Activated CD8-positive, alpha-beta memory T cell treated with anti-CD3 and anti-CD28 coated beads for 36 hours (primary cell): ENCODE data around the gene CBX2. TPM values are rescaled to one million over a fixed set of nuclear protein-coding genes. Genes with fewer than 3 reads are reported as not detected.

Experiments used
- CTCF ChIA-PET: fragments of 350-600 bp; sonication (Branson Sonifier 250); formaldehyde crosslinking; loops from one replicate; lab custom pipeline; 2021; ENCODE audit warnings: antibody characterized with exemption; lab: Charles Lee
- POLR2A ChIA-PET: fragments of 350-600 bp; sonication (Branson Sonifier 250); formaldehyde crosslinking; loops from one replicate; lab custom pipeline; 2021; ENCODE audit warnings: antibody characterized with exemption; lab: Charles Lee
- total RNA-seq, 2 experiments: library from RNA; stranded (reverse); gene quantifications; one replicate each; pipeline ENCODE4 v1.2.3, GENCODE V29; 2021

The CBX2 gene
- 1 to 10 TPM; 3.8 TPM for total RNA-seq

DNA sequence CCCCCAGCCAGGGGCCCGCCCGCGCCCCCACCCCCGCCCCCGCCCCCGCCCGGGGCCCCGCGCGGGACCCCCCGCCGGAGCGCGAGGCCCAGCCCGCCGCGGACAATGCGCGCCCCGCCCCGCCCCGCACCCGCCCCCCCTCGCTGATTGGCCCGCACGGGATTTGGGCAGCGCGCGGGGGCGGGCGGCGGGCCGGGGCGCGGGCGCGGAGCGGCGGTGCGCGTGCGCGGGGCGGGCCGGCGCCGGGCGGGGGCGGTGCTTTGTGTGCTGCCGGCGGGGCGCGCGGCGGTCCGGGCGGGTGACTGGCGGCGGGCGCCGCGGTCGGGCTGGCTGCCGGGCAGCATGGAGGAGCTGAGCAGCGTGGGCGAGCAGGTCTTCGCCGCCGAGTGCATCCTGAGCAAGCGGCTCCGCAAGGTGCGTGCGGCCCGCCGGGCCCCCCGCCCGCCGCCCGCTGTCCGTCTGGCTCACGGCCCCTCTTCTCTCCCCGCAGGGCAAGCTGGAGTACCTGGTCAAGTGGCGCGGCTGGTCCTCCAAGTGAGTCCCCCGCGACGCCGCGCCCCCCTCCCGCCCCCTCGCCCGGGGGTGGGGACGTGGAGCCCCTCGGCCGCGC, at the start of gene CBX2:
Gene CBX2 (plus strand): TSS at position 255 of the 610 bp plus-strand sequence. CDS start 88 bp downstream, at position 343.
- POLR2A ChIA-PET: interaction anchor here (1.0 kb wide), 1 partner anchor 19 kb away, joined by 3 read pairs; the partner anchor contains the start of gene CBX8
- CTCF ChIA-PET: interaction anchor here (0.8 to 1.1 kb wide), 3 partner anchors 13 to 230 kb away, joined by 3 read pairs; partner anchors contain the start of gene CBX8

DNA sequence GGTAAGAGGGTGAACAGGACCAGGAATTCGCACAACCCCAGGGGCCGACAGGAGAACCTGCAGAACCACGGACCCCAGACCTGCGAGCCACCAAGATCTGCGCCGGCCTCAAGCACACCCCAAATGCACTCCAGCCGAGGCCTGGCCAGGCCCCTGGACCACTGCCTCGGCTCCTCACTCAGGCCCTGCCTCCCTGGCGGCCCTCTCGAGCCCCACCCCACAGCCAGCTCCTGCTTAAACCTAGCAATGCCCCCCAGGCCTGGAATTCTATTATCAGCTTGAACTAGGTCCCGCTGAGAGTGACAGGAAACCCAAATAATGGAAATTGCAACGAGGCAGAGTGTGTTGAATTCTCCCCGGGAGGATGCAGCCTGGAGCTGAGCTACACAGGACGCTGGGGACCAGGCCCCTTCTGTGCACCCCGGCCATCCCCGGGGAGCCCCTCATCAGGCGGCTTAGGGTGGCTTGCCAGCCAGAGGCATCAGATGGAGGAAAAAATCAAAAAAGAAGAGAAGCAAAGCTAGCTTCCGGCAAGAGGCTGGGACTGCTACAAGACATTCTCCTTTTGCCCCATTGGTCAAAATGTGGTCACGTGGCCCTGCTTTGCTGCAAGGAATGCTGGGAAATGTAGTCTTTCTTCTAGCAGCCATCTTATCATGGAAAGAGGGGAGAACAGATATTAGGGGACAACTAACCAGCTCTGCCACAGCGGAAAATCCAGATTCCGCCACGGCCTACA, 49.6 kb upstream of the CBX2 start:
- CTCF ChIA-PET: interaction anchor here (1.0 to 1.2 kb wide), 2 partner anchors 13 to 19 kb away, joined by 3 to 4 read pairs; no protein-coding TSS in a partner anchor
- POLR2A ChIA-PET: no interaction called here

DNA sequence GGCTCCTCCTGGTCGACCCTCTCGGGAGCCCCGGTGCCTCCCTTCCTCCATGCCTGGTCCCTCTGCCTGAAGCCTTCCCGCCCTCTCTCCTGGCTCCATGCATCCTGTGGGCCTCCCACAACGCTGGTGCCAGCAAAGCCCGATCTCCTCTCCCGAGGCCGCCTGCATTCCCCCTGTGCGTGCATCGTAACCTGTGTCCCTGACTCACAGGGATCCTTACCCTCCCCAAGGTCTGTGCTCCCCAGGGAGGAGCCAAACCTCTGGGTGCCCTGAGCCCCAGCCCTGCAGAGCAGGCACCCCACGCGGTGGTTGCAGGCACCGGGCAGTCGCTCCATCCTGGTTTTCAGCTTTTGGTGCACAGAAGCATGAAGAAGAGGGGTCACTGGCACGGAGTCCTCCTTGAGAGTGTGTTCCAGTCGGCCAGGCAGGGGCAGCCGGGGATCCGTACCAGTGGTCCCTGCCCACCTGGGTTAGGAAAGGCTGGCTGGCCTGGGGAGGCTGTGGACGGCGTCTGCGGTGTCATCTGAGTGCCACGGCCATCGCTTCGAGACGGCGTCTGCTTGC, 49.0 kb upstream of the CBX2 start:
- POLR2A ChIA-PET: no interaction called here

DNA sequence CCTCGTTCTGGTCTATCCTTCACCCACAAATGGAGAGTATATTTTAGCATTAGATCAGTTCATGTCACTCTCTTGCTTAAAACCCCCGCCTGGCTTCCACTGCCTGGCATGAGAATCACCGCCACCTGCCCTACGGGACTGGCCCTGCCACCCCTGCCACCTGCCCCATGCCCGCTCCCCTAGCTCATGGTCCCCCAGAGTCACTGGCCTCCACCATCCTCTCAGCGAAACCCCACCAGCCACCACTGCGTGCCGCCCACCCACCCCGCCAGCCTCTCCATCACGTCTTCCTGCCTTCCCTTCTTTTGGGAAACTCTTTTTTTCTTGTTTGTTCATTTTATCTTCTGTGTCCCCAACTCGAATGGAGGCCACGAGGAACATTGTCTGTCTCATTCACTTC, 48.2 kb upstream of the CBX2 start:
- ChIA-PET CTCF (no interaction called here), POLR2A (no interaction called here)

More for the DNA sequence above, 49.0 kb upstream of the CBX2 start:
- CTCF ChIA-PET: interaction anchor here (1.2 kb wide), 1 partner anchor 20 kb away, joined by 4 read pairs; no protein-coding TSS in a partner anchor

DNA sequence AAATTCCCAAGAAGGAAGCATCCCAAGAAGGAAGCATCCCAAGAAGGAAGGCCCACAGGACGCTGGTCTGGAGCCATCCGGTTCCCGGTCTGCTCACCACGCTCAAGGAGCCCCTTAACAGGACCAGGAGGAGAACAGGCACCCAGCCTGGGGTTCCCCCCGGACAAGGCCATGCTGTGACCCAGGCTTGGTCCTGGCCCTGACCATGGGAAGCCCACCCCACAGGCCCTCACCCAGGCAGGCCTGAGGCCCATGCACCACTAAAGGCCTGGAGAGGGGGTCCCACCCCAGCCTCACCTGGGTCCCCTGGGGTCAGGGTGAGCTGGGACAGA, 47.5 kb upstream of the CBX2 start:
- CTCF ChIA-PET: no interaction called here
- POLR2A ChIA-PET: no interaction called here

DNA sequence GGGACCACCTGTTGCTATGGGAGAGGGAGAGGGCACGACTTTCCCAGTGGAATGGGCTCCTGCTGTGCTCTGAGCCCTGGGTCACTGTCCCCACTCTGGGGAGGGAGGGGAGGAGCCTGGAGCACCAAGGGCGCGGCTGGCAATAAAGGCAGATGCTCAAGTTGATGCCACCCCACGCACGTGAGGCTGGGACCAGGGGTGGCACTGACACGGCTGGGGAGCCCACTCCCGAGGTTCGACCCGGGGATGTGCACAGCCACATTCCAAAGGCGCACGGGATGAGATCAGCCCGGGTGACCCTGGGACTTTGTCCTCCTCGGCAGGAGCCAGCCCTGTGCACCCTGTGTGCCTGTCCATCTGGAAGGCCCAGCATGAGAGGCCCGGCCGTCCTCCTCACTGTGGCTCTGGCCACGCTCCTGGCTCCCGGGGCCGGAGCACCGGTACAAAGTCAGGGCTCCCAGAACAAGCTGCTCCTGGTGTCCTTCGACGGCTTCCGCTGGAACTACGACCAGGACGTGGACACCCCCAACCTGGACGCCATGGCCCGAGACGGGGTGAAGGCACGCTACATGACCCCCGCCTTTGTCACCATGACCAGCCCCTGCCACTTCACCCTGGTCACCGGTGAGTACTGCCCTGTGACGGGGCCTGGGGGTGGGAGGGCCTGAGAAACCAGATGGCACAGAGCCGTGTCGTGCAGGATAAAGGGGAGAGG, 47.0 kb upstream of the CBX2 start, which contains the start of gene ENPP7:
Gene ENPP7 (plus strand): TSS at position 175 of the 715 bp plus-strand sequence. CDS start 197 bp downstream, at position 372.
- POLR2A ChIA-PET: no interaction called here
- CTCF ChIA-PET: no interaction called here

DNA sequence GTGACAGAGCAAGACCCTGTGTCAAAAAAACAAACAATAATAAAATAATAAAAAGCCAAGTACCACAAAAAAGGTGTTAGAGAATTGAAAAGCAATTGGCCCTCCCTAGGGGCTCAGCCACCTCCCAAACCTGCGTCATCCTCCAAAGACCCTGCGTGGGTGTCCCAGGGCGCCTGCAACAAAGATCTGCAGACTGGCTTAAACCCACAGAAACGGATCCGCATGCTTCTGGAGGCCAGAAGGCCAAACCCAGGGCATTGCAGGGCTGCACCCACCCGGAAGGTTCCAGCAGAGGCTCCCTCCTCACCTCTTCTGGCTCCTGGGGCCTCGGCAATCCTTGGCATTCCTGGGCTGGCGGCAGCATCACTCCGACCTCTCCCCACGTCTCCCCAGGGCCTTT, 45.7 kb upstream of the CBX2 start:
- ChIA-PET POLR2A (no interaction called here), CTCF (interaction anchor here (0.8 kb wide), 1 partner anchor 10 kb away, joined by 6 read pairs; no protein-coding TSS in a partner anchor)

DNA sequence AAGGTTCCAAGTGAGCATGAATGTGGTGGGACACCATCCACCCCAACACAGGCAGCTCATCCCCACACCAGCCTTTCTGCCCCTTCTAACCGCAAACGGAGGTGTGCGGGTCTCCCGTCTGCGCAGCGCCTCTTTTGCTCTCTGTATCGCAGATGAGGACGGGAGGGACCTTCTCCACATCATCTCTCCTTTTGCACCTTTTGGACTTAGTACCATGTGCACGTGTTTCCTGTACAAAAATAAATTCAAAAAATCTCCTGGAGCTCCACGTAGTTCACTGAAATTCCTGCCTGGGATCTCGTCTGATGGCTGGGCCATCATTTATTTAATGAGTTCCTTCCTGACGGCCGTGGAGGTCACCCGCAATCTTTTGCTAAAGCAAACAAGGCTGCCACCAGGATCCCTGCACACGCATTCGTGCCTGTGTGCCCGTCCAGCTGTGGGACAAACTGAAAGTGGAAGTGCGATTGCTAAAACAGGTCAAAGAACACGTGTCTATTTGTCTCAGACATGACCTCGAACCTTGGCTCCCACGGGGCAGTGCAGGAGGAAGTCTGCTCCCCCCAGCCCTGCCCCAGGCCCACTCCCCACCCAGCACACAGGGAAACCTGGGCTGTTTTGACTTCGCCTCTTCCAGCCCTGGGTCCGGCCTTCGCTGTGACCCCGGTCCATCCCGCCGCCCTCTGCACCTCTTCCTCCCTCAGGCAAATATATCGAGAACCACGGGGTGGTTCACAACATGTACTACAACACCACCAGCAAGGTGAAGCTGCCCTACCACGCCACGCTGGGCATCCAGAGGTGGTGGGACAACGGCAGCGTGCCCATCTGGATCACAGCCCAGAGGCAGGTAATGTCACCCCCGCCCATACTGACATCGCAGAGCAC, 44.9 kb upstream of the CBX2 start:
- POLR2A ChIA-PET: interaction anchor here (0.5 kb wide), 1 partner anchor 106 kb away, joined by 4 read pairs; the partner anchor contains the start of gene CBX4

DNA sequence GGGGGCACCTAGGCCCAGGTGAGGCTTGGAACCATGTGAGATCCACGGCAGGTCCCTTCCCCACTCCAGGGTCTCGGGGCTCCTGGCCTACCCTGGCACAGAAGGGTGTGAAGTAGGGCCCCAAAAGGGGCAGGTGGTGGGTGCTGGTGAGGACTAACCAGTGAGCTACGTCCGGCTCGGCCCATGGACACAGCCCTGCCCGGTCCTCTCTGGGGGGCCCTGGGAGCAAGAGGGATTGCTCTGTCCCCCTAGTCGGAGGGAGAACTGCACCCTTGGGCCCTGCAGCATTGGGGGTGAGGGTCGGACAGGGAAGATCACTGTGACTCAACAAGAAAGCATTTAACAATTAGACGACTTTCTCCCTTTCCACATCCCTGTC, 44.3 kb upstream of the CBX2 start:
- ChIA-PET POLR2A (interaction anchor here (0.5 kb wide), 1 partner anchor 106 kb away, joined by 4 read pairs; the partner anchor contains the start of gene CBX4), CTCF (no interaction called here)

More for the DNA sequence above, 44.9 kb upstream of the CBX2 start:
- CTCF ChIA-PET: interaction anchor here (0.8 kb wide), 1 partner anchor 9 kb away, joined by 6 read pairs; no protein-coding TSS in a partner anchor

DNA sequence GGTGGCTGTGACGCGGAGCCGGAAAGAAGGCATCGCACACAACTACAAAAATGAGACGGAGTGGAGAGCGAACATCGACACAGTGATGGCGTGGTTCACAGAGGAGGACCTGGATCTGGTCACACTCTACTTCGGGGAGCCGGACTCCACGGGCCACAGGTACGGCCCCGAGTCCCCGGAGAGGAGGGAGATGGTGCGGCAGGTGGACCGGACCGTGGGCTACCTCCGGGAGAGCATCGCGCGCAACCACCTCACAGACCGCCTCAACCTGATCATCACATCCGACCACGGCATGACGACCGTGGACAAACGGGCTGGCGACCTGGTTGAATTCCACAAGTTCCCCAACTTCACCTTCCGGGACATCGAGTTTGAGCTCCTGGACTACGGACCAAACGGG, 42.9 kb upstream of the CBX2 start:
- ChIA-PET POLR2A (no interaction called here), CTCF (no interaction called here)

DNA sequence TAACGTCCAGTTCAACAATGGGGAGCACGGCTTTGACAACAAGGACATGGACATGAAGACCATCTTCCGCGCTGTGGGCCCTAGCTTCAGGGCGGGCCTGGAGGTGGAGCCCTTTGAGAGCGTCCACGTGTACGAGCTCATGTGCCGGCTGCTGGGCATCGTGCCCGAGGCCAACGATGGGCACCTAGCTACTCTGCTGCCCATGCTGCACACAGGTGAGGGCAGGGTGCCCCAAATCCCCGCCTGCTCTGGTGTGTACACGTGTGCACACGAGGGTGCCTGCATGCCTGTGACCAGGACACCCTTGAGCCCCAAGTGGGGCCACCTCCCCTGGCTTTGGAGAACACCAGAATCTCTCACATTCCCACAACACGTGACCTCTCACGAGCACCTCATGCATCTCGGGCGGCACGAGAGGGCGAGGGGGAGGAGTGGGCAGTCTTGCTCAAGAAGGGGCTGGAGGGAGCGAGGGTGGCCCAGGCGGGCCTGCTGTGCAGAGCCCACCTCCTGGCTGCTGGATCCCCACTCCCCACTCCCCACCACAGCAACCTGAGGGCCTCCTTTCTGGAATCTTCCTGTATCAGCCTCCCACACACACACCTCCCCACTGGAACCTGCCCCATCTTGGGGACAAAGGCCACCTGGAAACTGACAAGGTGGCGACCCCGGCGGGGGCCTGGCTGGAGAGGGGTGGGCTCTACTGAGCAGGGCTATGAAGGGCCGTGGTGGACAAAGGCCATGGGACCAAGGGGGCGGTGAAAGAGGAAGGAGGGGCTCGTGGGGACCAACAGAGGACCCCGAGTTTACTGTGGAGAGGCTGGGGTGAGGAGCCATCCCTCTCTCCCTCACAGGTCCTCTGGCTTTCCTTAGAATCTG, 40.7 kb upstream of the CBX2 start:
- ChIA-PET POLR2A (no interaction called here), CTCF (no interaction called here)

DNA sequence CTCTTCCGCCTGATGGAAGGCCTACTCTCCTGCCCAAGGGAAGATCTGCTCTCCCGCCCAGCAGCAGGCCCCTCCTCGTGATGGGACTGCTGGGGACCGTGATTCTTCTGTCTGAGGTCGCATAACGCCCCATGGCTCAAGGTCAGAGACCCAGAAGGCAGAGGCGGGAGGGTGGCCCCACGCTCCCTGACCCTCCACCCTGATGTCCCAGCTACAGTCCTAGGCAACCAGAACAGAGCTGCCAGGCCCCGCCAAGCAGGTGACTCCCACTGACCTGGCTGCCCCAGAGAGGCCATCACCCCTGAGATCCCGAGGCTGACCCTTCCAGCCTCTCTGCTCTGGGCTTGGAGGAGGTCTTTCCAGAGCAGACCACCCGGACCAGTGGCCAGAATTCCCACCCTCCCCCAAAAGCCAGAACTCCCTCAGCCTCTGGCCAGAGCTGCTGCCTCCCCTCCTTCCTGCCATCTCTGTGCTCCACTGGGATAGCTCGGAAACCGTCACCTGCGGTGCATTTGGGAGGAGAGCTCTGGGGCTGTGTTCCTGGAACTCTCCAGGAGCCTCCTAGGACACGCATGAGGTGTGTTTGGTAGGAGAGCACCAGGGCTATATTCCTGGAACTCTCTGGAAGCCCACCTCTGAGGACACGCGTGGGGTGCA, 39.9 kb upstream of the CBX2 start:
- ChIA-PET POLR2A (no interaction called here), CTCF (no interaction called here)

DNA sequence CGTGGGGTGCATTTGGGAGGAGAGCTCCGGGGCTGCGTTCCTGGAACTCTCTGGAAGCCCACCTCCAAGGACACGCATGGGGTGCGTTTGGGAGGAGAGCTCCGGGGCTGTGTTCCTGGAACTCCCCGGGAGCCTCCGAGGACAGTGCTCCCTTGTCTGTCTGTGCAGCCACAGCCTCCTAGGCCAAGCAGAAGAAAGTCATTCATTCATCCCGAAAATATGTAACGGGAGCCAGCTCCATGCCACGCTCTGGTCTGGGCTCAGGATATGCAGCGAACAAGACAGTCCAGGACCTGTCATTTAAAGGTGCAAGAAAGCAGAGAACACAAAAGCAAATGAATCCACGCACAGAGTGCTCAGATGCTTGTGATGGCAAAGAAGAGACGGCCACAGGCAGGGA, 39.3 kb upstream of the CBX2 start:
- ChIA-PET CTCF (interaction anchor here (0.5 kb wide), 1 partner anchor 1942 kb away, joined by 3 read pairs; no protein-coding TSS in a partner anchor), POLR2A (no interaction called here)

DNA sequence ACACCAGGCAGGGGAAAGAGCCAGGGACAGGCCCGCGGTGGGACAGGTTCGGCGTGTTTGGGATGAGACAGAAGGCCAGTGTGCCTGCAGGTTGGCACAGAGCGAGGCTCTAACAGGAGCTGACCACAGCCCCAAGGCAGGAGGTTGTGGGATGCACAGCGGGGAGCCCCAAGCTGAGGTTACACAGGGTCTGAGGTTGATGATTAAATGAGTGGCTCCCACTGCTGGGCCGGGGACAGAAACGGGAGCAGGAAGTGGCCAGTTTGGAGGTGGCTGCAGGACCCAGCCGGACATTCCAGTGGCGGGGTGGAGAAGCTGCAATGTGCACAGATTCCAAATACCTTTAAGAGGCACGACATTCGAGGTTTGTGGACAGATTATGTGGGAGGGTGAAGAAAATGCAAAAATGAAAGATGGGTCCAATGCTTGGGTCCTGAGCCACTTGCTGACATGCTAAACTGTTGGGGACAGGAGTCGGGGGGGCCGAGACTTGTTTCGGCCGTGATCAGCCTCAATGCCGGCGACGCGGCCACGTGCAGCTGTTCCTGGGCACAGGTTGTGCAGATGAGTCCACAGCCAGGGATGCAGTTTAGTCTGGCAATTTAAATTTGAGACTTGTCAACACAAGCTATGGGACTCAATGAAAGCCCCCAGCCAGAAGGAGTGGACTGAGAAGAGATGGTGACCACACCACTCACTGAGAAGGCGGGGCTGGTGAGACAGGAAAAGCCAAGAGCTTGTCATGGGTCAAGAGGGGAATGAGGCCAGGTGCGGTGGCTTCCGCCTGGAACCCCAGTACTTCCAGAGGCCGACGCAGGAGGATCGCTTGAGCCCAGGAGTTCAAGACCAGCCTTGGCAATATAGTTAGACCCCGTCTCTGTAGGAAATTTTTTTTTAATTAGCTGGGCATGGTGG, 38.5 kb upstream of the CBX2 start:
- CTCF ChIA-PET: interaction anchor here (0.5 kb wide), 2 partner anchors 20 to 1943 kb away, joined by 3 read pairs; no protein-coding TSS in a partner anchor
- POLR2A ChIA-PET: no interaction called here

DNA sequence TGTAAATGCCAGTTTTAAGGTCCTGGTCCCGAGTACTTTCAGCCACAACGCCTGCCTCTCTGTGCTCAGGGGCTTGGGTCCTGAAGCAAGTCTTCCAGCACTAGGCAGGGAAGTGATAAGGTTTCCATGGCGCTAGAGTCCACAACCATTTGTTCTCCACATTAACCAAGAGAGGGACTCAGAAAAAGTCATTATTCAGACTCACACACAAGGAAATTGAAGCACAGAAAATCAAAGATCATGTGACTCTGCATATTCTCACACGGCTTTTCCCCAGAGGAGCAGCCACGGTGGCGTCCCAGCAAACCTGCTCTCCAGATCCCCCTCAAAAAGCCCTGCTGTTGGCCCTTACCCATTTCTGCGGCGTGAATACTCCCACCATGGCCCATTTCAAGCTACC, 37.5 kb upstream of the CBX2 start:
- POLR2A ChIA-PET: no interaction called here

DNA sequence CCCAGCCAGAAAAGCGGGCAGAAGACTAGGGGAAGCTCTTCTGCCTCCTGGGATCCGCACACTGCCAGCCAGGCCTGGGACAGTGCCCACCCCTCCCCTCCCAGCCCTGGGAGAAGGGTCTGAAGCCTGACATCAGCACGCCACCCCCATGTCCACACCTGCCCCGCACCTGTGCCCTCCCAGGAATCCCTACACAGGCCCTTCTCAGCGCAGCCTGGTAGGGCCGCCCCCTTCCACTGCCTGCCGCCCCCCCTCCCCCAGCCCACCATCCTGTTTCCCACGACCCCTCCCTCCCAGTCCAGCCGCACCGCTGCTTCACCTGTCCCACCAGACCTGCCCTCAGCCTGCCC, 36.6 kb upstream of the CBX2 start:
- POLR2A ChIA-PET: no interaction called here

More for the DNA sequence above, 37.5 kb upstream of the CBX2 start:
- CTCF ChIA-PET: no interaction called here

More for the DNA sequence above, 36.6 kb upstream of the CBX2 start:
- CTCF ChIA-PET: interaction anchor here (0.9 to 1.4 kb wide), 8 partner anchors 9 to 264 kb away, joined by 3 to 6 read pairs (median 4); no protein-coding TSS in a partner anchor
